D721Med (cell line): ENCODE results near the gene TAB3.

Experiments
- DNase-seq: peaks from one replicate; pipeline ENCODE4 v3.0.0; 2011; ENCODE audit warnings: low spot score; ENCODE audit not compliant: insufficient read length
- FAIRE-seq: peaks from 2 replicates; lab custom pipeline; 2011; peaks lifted over from hg19 to GRCh38; lab: Jason Lieb, UNC
- TF ChIP-seq, protein P1 (sequence below): IDR thresholded peaks from 2 replicates; pipeline ENCODE4 v1.5.1; 2012; ENCODE audit warnings: mild to moderate bottlenecking, control low read depth; ENCODE audit not compliant: insufficient read depth; ENCODE audit errors: missing control alignments

Gene TAB3

DNA sequence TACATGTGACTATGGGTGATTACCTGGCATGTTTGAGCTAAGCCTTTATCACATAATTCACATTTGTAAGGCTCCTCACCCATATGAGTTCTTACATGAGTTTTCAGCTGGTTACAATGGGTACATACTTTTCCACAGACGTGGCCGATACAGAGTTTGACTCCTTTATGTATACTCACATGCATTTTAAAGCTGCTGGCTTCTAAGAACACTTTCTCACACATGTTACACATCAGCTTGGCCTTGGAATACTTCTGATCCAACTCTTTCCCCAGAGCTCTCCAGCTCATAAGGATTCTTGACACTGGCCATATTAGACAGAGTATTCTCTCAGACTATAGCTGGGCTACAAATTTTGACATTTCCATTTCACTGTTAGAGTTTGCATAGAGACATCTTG, 66.3 kb downstream of the TAB3 start:
- peak; percentile 16 for FAIRE-seq
- no peak for DNase-seq
- TF ChIP-seq, protein P1, sequence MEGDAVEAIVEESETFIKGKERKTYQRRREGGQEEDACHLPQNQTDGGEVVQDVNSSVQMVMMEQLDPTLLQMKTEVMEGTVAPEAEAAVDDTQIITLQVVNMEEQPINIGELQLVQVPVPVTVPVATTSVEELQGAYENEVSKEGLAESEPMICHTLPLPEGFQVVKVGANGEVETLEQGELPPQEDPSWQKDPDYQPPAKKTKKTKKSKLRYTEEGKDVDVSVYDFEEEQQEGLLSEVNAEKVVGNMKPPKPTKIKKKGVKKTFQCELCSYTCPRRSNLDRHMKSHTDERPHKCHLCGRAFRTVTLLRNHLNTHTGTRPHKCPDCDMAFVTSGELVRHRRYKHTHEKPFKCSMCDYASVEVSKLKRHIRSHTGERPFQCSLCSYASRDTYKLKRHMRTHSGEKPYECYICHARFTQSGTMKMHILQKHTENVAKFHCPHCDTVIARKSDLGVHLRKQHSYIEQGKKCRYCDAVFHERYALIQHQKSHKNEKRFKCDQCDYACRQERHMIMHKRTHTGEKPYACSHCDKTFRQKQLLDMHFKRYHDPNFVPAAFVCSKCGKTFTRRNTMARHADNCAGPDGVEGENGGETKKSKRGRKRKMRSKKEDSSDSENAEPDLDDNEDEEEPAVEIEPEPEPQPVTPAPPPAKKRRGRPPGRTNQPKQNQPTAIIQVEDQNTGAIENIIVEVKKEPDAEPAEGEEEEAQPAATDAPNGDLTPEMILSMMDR, result no peak

- FAIRE-seq (no peak), DNase-seq (no peak)
- TF ChIP-seq, protein P1, result no peak
Observed at GRCh38 chrX:30822068-30822681, 66.9 kb downstream of the TAB3 start.

GRCh38 chrX:30821116-30821515, 67.9 kb downstream of the TAB3 start:
- TF ChIP-seq, protein P1, result no peak
- no peak for DNase-seq
- no peak for FAIRE-seq

DNA sequence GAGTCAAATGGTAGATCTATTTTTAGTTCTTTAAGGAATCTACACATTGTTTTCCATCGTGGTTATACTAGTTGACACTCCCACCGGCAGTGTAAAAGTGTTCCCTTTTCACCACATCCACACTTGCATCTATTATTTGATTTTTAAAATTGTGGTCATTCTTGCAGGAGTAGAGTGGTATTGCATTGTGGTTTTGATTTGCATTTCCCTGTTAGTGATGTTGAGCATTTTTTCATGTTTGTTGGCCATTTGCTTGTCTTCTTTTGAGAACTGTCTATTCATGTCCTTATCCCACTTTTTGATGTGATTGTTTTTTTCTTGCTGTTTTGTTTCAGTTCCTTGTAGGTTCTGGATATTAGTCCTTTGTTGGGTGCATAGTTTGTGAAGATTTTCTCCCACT, 70.0 kb downstream of the TAB3 start:
- FAIRE-seq, result no peak
- no peak for DNase-seq
- TF ChIP-seq, protein P1, result no peak

GRCh38 chrX:30816079-30816478, 73.0 kb downstream of the TAB3 start:
- DNase-seq, result no peak

DNA sequence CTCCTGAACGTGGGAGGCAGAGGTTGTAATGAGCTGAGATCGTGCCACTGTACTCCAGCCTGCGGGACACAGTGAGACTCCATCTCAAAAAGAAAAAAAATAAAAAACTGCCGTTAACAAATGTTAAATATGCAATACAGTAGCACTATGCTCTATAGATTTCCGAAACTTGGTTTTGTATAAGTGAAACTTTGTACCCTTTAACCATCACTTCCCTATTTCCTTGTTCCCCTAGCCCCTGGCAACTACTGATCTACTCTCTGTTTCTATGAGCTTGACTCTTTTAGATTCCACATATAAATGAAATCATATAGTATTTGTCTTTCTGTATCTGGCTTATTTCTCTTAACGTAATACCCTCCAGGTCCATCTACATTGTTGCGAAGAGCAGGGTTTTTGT, 74.1 kb downstream of the TAB3 start:
- TF ChIP-seq, protein P1, result no peak
- no peak for FAIRE-seq
- no peak for DNase-seq

More at GRCh38 chrX:30816079-30816478, 73.0 kb downstream of the TAB3 start:
- TF ChIP-seq, protein P1, result no peak
- FAIRE-seq, result no peak

GRCh38 chrX:30812326-30812725, 76.7 kb downstream of the TAB3 start:
- DNase-seq, result no peak
- FAIRE-seq, result no peak
- TF ChIP-seq, protein P1, result no peak
